Measurements from ENCODE around the gene TDRD3.

GRCh38 chr13:60520902-60521569 lies 124.0 kb downstream of the TDRD3 start:
- TF ChIP-seq EZH2phosphoT487 (IDR thresholded peaks at IDR 0.05; ENCODE audit: low read depth) (no peak), CTCF (IDR thresholded peaks at IDR 0.05; ENCODE audit: low read depth, low read length) (no peak)

Data from OCI-LY3 (cell line).